GM19099 (cell line): ENCODE measurements around the gene XKR8.

Experiments
- POLR2A ChIP-seq: IDR thresholded peaks from 3 replicates; pipeline ENCODE4 v1.6.1; 2011; ENCODE audit warnings: low read depth; ENCODE audit not compliant: insufficient read length; ENCODE audit errors: extremely low read depth

XKR8 gene

DNA sequence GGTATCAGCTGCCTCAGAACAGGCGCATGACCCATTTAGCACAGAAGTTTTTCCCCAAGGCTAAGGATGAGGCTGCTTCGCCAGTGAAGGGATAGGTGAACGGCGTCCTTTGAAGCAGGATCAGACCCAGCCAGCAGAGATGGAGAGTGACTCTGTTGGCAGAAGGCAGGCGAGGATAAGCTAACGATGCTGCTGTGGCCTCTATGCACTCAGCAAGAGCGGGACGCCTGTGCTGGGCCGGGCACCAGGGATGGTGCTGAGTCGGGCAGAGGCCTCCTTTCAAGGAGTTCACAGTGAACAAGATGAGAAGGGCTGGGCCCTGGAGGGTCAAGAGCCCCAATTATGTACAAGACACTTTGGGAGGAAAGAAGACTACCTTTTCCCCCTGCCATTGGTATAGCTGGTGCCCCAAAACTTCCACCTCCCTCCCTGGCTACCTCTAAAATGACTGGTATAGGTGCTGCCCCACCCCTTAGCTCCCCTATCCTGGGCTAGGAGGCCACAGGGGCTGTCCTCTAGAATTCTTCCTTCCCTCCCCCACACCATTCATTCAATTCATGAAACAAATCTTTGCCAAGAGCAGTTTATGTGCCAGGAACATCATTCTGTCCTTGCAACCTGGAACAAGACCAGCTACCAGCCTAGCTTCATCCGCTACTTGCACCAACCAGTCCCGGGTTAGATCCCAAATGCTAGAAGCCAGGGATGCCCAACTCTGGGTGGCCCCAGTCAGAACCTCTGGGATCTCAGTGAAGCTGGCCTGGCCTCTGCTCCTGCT, 7.5 kb downstream of the XKR8 start:
- no peak for TF ChIP-seq POLR2A

GRCh38 chr1:27967884-27968466, 8.2 kb downstream of the XKR8 start:
- TF ChIP-seq POLR2A: no peak

DNA sequence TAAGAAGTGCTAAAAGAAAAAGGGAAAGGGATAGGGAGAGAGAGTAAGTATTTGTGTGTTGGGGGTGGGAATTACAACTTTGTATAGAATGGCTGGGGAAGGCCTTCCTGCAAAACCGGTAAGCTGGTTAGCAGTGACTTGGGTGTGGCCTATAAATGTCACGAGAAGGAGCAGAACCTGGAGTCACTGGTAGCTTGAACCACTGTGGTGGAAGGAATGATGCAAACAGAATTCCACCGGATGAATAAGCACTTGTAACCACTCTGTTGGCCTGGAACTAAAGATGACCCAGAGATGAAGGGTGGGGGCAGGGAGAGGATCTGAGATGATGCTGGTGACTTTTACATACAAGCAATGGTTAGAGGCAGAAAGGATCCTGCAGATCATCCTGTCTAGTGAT, 8.9 kb downstream of the XKR8 start:
- no peak for TF ChIP-seq POLR2A

GRCh38 chr1:27970401-27970800, 10.6 kb downstream of the XKR8 start:
- TF ChIP-seq POLR2A: no peak

- TF ChIP-seq POLR2A: no peak
Measured at GRCh38 chr1:27971674-27972073, 11.9 kb downstream of the XKR8 start.

DNA sequence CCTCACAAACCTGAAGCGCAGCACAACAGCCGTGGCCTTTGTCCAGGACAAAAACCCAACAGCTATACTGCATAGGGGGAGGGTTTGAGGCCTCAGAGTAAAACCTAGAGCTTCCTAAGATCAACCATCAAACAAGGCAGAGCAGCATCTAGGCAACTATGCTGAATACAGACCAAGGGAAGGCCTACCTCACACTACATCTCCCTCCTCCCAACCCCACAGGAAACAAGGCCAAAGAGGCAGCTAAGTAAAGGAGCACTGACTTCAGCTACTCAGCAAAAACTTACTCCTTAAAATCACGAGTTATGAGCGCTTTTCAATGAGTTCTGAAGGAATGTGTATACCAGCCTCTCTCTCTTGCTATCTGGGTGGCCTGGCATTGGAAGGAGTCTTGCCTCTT, 12.4 kb downstream of the XKR8 start:
- no peak for TF ChIP-seq POLR2A

DNA sequence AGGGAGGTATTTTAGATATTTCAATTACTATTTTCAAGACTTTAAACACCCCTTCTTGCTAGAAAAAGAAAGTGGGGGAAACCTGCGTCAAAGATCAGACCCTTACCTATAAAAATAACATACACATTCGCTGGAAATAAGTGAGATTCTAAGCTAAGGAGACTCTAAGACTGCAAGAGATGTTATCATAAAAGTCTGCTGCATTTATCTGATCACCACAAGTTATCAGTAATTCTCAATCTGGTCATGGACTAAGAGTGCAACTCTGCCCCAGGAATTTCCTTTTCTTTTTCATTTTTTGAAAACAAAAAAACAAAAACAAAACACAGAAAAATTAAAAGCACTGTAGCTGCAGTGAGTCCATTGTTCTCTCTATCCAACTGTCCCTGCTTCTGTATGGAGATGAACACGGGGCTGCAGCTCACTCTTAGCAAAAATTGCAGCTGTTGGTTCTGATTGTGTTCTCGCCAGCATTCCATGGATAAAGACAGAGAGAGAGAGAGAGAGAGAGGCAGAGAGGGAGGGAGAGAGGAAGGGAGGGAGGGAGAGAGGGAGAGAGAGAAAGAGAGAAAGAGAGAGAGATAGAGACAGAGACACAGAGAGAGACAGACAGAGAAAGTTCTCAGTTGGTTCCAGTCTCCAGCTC, 14.1 kb downstream of the XKR8 start:
- TF ChIP-seq POLR2A: no peak

GRCh38 chr1:27974417-27974781, 14.6 kb downstream of the XKR8 start:
- no peak for TF ChIP-seq POLR2A

GRCh38 chr1:27979151-27979858, 19.5 kb downstream of the XKR8 start:
- no peak for TF ChIP-seq POLR2A

GRCh38 chr1:27979859-27980201, 20.1 kb downstream of the XKR8 start:
- TF ChIP-seq POLR2A: no peak

- no peak for TF ChIP-seq POLR2A
Measured at GRCh38 chr1:27980216-27980845, 20.6 kb downstream of the XKR8 start.

- TF ChIP-seq POLR2A: no peak
Measured at GRCh38 chr1:27981145-27981544, 21.4 kb downstream of the XKR8 start.

GRCh38 chr1:27990920-27991537, 31.3 kb downstream of the XKR8 start:
- TF ChIP-seq POLR2A: no peak

DNA sequence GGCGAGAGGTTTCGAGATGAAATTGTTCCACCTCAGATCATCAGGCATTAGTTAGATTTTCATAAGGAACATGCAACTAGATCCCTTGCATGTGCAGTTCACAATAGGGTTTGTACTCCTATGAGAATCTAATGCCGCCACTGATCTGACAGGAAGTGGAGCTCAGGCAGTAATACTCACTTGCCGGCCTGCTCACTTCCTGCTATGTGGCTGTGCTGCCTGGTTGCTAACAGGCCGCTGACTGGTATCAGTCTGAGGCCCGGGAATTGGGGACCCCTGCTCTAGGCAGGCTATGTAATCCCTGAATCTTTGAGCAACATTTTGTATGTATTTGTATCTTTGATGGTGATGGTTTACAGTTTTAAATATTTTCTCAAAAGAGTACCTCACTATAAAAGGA, 32.5 kb downstream of the XKR8 start:
- no peak for TF ChIP-seq POLR2A

DNA sequence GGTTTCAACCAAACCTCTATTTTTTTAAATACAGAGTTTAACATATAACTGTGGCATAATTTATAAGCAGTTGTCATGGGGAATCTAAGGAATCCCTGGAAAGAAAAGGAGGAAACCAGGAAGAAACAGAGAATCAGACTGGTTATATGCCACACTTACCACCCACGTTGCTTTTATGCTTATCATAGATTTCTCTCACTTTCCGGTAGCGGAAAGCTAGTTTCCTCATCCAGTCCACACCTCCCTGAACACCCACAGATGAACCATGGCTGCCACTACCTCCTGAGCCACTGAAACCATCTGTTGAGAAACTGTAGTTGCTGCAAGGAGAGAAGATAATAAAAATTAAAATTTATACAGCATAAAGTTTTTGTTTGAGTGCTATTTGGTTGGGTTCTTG, 33.5 kb downstream of the XKR8 start:
- no peak for TF ChIP-seq POLR2A
